SH-SY5Y (cell line): ENCODE results near the gene REXO2.

Source experiments
- GATA2 ChIP-seq: IDR thresholded peaks from 2 replicates; pipeline ENCODE4 v1.6.1; 2011; ENCODE audit warnings: mild to moderate bottlenecking, low read depth, low read length
- GATA3 ChIP-seq: IDR thresholded peaks from 2 replicates; pipeline ENCODE4 v1.6.1; 2011; ENCODE audit warnings: low read depth, mild to moderate bottlenecking, low read length, moderate library complexity

REXO2 gene

GRCh38 chr11:114439229-114440120 lies at the start of gene REXO2:
Gene REXO2, plus strand, starts transcription at chr11:114439467. Its CDS starts 62 bp downstream, at chr11:114439529.
- no peak for TF ChIP-seq GATA2
- no peak for TF ChIP-seq GATA3

- TF ChIP-seq GATA2 (no peak), GATA3 (no peak)
Measured at GRCh38 chr11:114392735-114393667, 46.3 kb upstream of the REXO2 start.

- TF ChIP-seq GATA2, result no peak
- no peak for TF ChIP-seq GATA3
Measured at GRCh38 chr11:114395736-114396135, 43.5 kb upstream of the REXO2 start.

- TF ChIP-seq GATA2, result no peak
- no peak for TF ChIP-seq GATA3
Measured at GRCh38 chr11:114396916-114397315, 42.4 kb upstream of the REXO2 start.

- TF ChIP-seq GATA3 (no peak), GATA2 (no peak)
Measured at GRCh38 chr11:114397349-114397982, 41.8 kb upstream of the REXO2 start.

- TF ChIP-seq GATA3 (no peak), GATA2 (no peak)
Measured at GRCh38 chr11:114398303-114398920, 40.9 kb upstream of the REXO2 start.

- TF ChIP-seq GATA3, result no peak
- TF ChIP-seq GATA2, result no peak
Measured at GRCh38 chr11:114399490-114400215, 39.6 kb upstream of the REXO2 start.

- TF ChIP-seq GATA2 (no peak; the same call in 1 of the 2 replicates), GATA3 (no peak)
Measured at GRCh38 chr11:114400216-114400914, 38.9 kb upstream of the REXO2 start, which contains the start of the genes C11orf71 and RBM7. Gene C11orf71, minus strand, starts transcription at chr11:114400511. Its CDS starts 180 bp downstream, at chr11:114400331. Gene RBM7, plus strand, starts transcription at chr11:114400666. Its CDS starts 6 bp downstream, at chr11:114400672.

GRCh38 chr11:114400915-114401223 lies 38.4 kb upstream of the REXO2 start:
- TF ChIP-seq GATA3, result no peak
- no peak for TF ChIP-seq GATA2

GRCh38 chr11:114401311-114401710 lies 38.0 kb upstream of the REXO2 start:
- no peak for TF ChIP-seq GATA3
- TF ChIP-seq GATA2, result no peak

GRCh38 chr11:114412946-114413345 lies 26.3 kb upstream of the REXO2 start:
- TF ChIP-seq GATA2 (no peak), GATA3 (no peak)

GRCh38 chr11:114413958-114414357 lies 25.3 kb upstream of the REXO2 start:
- TF ChIP-seq GATA2 (no peak), GATA3 (no peak)
